ENCODE data around the gene CHIC2.

CHIC2 gene

GRCh38 chr4:54036184-54036583 lies 28.2 kb downstream of the CHIC2 start:
- Histone ChIP-seq H3K18ac (ENCODE audit: low read length) (no peak overlapping the region), H3K23ac (ENCODE audit: low read depth, low read length, poor library complexity) (no peak overlapping the region), H2AK5ac (ENCODE audit: low read depth, low read length) (no peak overlapping the region), H4K8ac (ENCODE audit: low read depth, low read length) (no peak overlapping the region), H3K4me2 (ENCODE audit: insufficient read depth, low read length, poor library complexity, severe bottlenecking) (no peak overlapping the region), H2BK15ac (ENCODE audit: low read length) (no peak overlapping the region), H3K4ac (ENCODE audit: low read length) (no peak overlapping the region), H2BK5ac (ENCODE audit: low read length) (no peak overlapping the region), H3K27ac (replicated peaks; ENCODE audit: low read length) (no peak overlapping the region), H3K9me3 (replicated peaks in 1 of 2; ENCODE audit: control insufficient read depth in 2 of 2, insufficient read depth in 1 of 2, low read depth in 1 of 2, low read length in 2 of 2) (peaks cover 0 to 5% of the 10 kb centered on the region in 2 donors), H3K36me3 (replicated peaks in 1 of 2; ENCODE audit: control insufficient read depth in 2 of 2, insufficient read depth in 2 of 2, low read length in 2 of 2) (no peaks in the 10 kb centered on the region), H2AFZ (ENCODE audit: low read length) (no peak overlapping the region), H3K27me3 (ENCODE audit: control insufficient read depth in 3 of 3, insufficient read depth in 3 of 3, low read depth in 1 of 3, low read length in 3 of 3) (no peaks in the 10 kb centered on the region), H2BK12ac (ENCODE audit: low read length) (no peak overlapping the region), H4K91ac (ENCODE audit: low read depth, low read length, poor library complexity) (no peak overlapping the region), H2BK120ac (ENCODE audit: low read depth, low read length) (no peak overlapping the region), H3K14ac (ENCODE audit: low read length) (no peak overlapping the region), H3K9ac (ENCODE audit: low read depth, low read length, poor library complexity) (no peak overlapping the region), H3K4me1 (ENCODE audit: control insufficient read depth in 2 of 2, insufficient read depth in 1 of 2, low read depth in 1 of 2, low read length in 2 of 2) (no peaks in the 10 kb centered on the region), H3K79me1 (ENCODE audit: low read depth, low read length) (no peaks in the 10 kb centered on the region), H3K4me3 (ENCODE audit: low read length in 2 of 2) (no peak overlapping the region)
- no peak for DNase-seq (ENCODE audit: low spot score)
- WGBS, 2 donors (ENCODE audit: extremely low coverage in 2 of 2, insufficient read length in 2 of 2, insufficient replicate concordance in 1 of 2) = no CpG with 5 or more reads among the region's 4 CpGs

GRCh38 chr4:54032558-54033135 lies 31.8 kb downstream of the CHIC2 start:
- Histone ChIP-seq H3K4me1 (ENCODE audit: control insufficient read depth in 2 of 2, insufficient read depth in 1 of 2, low read depth in 1 of 2, low read length in 2 of 2) (peaks cover 0 to 2% of the 10 kb centered on the region in 2 donors), H3K27me3 (ENCODE audit: control insufficient read depth in 3 of 3, insufficient read depth in 3 of 3, low read depth in 1 of 3, low read length in 3 of 3) (no peaks in the 10 kb centered on the region), H2AFZ (ENCODE audit: low read length) (no peak overlapping the region), H3K23ac (ENCODE audit: low read depth, low read length, poor library complexity) (no peak overlapping the region), H2AK5ac (ENCODE audit: low read depth, low read length) (no peak overlapping the region), H2BK120ac (ENCODE audit: low read depth, low read length) (no peak overlapping the region), H3K4ac (ENCODE audit: low read length) (no peak overlapping the region), H2BK5ac (ENCODE audit: low read length) (no peak overlapping the region), H3K36me3 (replicated peaks in 1 of 2; ENCODE audit: control insufficient read depth in 2 of 2, insufficient read depth in 2 of 2, low read length in 2 of 2) (no peaks in the 10 kb centered on the region), H3K79me1 (ENCODE audit: low read depth, low read length) (no peaks in the 10 kb centered on the region), H2BK15ac (ENCODE audit: low read length) (no peak overlapping the region), H3K9ac (ENCODE audit: low read depth, low read length, poor library complexity) (no peak overlapping the region), H4K91ac (ENCODE audit: low read depth, low read length, poor library complexity) (no peak overlapping the region), H3K4me3 (ENCODE audit: low read length in 2 of 2) (no peak overlapping the region), H3K14ac (ENCODE audit: low read length) (no peak overlapping the region), H2BK12ac (ENCODE audit: low read length) (no peak overlapping the region), H3K9me3 (replicated peaks in 1 of 2; ENCODE audit: control insufficient read depth in 2 of 2, insufficient read depth in 1 of 2, low read depth in 1 of 2, low read length in 2 of 2) (peaks cover 0 to 5% of the 10 kb centered on the region in 2 donors), H3K18ac (ENCODE audit: low read length) (no peak overlapping the region), H4K8ac (ENCODE audit: low read depth, low read length) (no peak overlapping the region), H3K27ac (replicated peaks; ENCODE audit: low read length) (no peak overlapping the region), H3K4me2 (ENCODE audit: insufficient read depth, low read length, poor library complexity, severe bottlenecking) (peak overlapping the region; percentile 25)
- no peak for DNase-seq (ENCODE audit: low spot score)
- no CpG with 5 or more reads among the region's 3 CpGs for WGBS, 2 donors (ENCODE audit: extremely low coverage in 2 of 2, insufficient read length in 2 of 2, insufficient replicate concordance in 1 of 2)

GRCh38 chr4:54027311-54027710 lies 37.1 kb downstream of the CHIC2 start:
- Histone ChIP-seq H3K9me3 (replicated peaks in 1 of 2; ENCODE audit: control insufficient read depth in 2 of 2, insufficient read depth in 1 of 2, low read depth in 1 of 2, low read length in 2 of 2) (no peaks in the 10 kb centered on the region), H2BK12ac (ENCODE audit: low read length) (no peak overlapping the region), H3K36me3 (replicated peaks in 1 of 2; ENCODE audit: control insufficient read depth in 2 of 2, insufficient read depth in 2 of 2, low read length in 2 of 2) (no peaks in the 10 kb centered on the region), H2AK5ac (ENCODE audit: low read depth, low read length) (no peak overlapping the region), H3K23ac (ENCODE audit: low read depth, low read length, poor library complexity) (no peak overlapping the region), H3K27me3 (ENCODE audit: control insufficient read depth in 3 of 3, insufficient read depth in 3 of 3, low read depth in 1 of 3, low read length in 3 of 3) (no peaks in the 10 kb centered on the region), H3K4me3 (ENCODE audit: low read length in 2 of 2) (no peak overlapping the region), H3K4me2 (ENCODE audit: insufficient read depth, low read length, poor library complexity, severe bottlenecking) (no peak overlapping the region), H3K9ac (ENCODE audit: low read depth, low read length, poor library complexity) (no peak overlapping the region), H2BK120ac (ENCODE audit: low read depth, low read length) (no peak overlapping the region), H2BK15ac (ENCODE audit: low read length) (no peak overlapping the region), H3K79me1 (ENCODE audit: low read depth, low read length) (no peaks in the 10 kb centered on the region), H3K27ac (replicated peaks; ENCODE audit: low read length) (no peak overlapping the region), H4K91ac (ENCODE audit: low read depth, low read length, poor library complexity) (no peak overlapping the region), H3K4me1 (ENCODE audit: control insufficient read depth in 2 of 2, insufficient read depth in 1 of 2, low read depth in 1 of 2, low read length in 2 of 2) (peaks cover 0 to 6% of the 10 kb centered on the region in 2 donors), H3K18ac (ENCODE audit: low read length) (no peak overlapping the region), H3K14ac (ENCODE audit: low read length) (no peak overlapping the region), H3K4ac (ENCODE audit: low read length) (no peak overlapping the region), H2BK5ac (ENCODE audit: low read length) (no peak overlapping the region), H2AFZ (ENCODE audit: low read length) (no peak overlapping the region), H4K8ac (ENCODE audit: low read depth, low read length) (no peak overlapping the region)
- WGBS, 2 donors (ENCODE audit: extremely low coverage in 2 of 2, insufficient read length in 2 of 2, insufficient replicate concordance in 1 of 2) = no CpG with 5 or more reads among the region's 1 CpG
- DNase-seq (ENCODE audit: low spot score) = no peak

- no peak for DNase-seq (ENCODE audit: low spot score)
- Histone ChIP-seq H3K18ac (ENCODE audit: low read length) (no peak overlapping the region), H2BK15ac (ENCODE audit: low read length) (no peak overlapping the region), H3K79me1 (ENCODE audit: low read depth, low read length) (peaks cover 2% of the 10 kb centered on the region), H3K23ac (ENCODE audit: low read depth, low read length, poor library complexity) (no peak overlapping the region), H2BK120ac (ENCODE audit: low read depth, low read length) (no peak overlapping the region), H3K9ac (ENCODE audit: low read depth, low read length, poor library complexity) (no peak overlapping the region), H3K4me2 (ENCODE audit: insufficient read depth, low read length, poor library complexity, severe bottlenecking) (no peak overlapping the region), H3K4ac (ENCODE audit: low read length) (no peak overlapping the region), H2BK12ac (ENCODE audit: low read length) (no peak overlapping the region), H3K9me3 (replicated peaks in 1 of 2; ENCODE audit: control insufficient read depth in 2 of 2, insufficient read depth in 1 of 2, low read depth in 1 of 2, low read length in 2 of 2) (peaks cover 0 to 4% of the 10 kb centered on the region in 2 donors), H2AK5ac (ENCODE audit: low read depth, low read length) (no peak overlapping the region), H4K91ac (ENCODE audit: low read depth, low read length, poor library complexity) (no peak overlapping the region), H2AFZ (ENCODE audit: low read length) (no peak overlapping the region), H3K4me1 (ENCODE audit: control insufficient read depth in 2 of 2, insufficient read depth in 1 of 2, low read depth in 1 of 2, low read length in 2 of 2) (peaks cover 0 to 6% of the 10 kb centered on the region in 2 donors), H3K36me3 (replicated peaks in 1 of 2; ENCODE audit: control insufficient read depth in 2 of 2, insufficient read depth in 2 of 2, low read length in 2 of 2) (no peaks in the 10 kb centered on the region), H4K8ac (ENCODE audit: low read depth, low read length) (no peak overlapping the region), H3K27ac (replicated peaks; ENCODE audit: low read length) (no peak overlapping the region), H3K14ac (ENCODE audit: low read length) (no peak overlapping the region), H3K27me3 (ENCODE audit: control insufficient read depth in 3 of 3, insufficient read depth in 3 of 3, low read depth in 1 of 3, low read length in 3 of 3) (no peaks in the 10 kb centered on the region), H2BK5ac (ENCODE audit: low read length) (no peak overlapping the region), H3K4me3 (ENCODE audit: low read length in 2 of 2) (no peak overlapping the region)
- no CpG with 5 or more reads among the region's 7 CpGs for WGBS, 2 donors (ENCODE audit: extremely low coverage in 2 of 2, insufficient read length in 2 of 2, insufficient replicate concordance in 1 of 2)
Observed at GRCh38 chr4:54025582-54025981, 38.8 kb downstream of the CHIC2 start.

All from neuronal stem cell (in vitro differentiated cells).